Activated CD8-positive, alpha-beta memory T cell treated with anti-CD3 and anti-CD28 coated beads, Interleukin-2, amount 50 U/mL, for 1 hour (primary cell): ENCODE data around the gene PROS1.
"Not testable (repeated sequence)": the region's sequence is repeated elsewhere in the genome, so short reads cannot be mapped to it uniquely, and the experiment has no call there.

Source experiments
- DNase-seq: peaks from one replicate; pipeline ENCODE4 v3.0.0-alpha.2; 2020; ENCODE audit errors: extremely low read depth

The PROS1 gene

DNA sequence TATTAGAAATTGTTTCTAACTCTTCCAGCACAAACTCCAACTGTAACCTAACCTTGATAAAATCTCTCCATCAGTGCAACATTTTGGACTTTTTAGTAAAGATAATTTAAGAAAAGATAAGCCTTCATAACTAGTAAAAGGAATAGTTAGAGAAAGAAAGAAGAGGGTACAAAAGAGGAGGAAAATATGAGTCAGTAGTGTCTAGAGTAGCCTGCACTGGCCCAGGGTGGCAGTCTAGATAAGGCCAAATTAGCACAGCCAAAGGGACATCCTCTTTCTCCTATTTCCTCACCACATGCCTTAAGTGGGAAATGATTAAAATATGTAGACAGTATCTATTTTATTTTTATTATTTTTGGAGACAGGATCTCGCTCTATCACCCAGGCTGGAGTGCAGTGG, 3.7 kb downstream of the PROS1 start:
- DNase-seq: no peak

DNA sequence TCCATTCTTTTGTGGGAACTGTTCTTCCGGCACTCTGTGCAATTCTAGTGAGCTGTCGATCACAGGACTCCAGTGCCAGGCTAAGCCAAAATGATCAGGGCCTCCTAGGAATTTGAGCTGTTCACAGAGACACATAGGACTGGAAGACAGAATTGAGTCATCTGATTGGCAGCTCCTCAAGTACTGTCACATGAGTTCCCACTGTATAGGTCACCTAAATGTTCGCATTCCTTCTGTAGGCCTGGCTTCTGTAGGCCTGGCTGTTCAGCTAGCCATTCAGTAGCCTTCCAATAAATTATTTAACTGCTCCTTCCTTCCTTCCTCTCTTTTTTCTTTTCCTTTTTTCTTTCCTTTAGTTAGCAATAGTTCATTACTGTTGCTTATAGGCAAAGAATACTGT, 4.3 kb downstream of the PROS1 start:
- no peak for DNase-seq

DNA sequence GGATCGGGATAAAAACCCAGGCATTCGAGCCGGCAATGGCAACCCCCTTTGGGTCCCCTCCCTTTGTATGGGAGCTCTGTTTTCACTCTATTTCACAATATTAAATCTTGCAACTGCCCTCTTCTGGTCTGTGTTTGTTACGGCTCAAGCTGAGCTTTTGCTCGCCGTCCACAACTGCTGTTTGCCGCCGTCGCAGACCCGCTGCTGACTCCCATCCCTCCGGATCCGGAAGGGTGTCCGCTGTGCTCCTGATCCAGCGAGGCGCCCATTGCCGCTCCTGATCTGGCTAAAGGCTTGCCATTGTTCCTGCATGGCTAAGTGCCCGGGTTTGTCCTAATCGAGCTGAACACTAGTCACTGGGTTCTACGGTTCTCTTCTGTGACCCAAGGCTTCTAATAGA, 8.6 kb downstream of the PROS1 start:
- not testable (repeated sequence) for DNase-seq

DNA sequence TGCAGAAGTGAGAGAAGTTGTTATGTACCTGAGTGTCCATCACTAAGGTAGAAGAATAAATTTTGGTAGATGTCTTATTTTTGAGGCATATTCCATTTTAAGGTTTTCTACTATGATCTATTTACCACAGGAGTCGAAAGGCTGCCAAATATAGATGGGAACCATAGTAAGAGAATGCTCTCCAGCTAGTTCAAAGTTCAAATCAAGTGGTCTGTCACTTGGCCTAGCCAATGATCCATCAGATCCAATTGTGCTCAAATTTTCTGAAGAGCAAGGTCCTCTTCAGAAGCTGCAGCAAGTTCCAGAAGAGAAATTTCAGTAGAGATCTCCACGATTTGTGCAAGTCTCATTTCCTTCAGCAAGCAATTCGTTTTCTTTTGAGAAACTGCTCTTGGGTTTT, 10.9 kb downstream of the PROS1 start:
- no peak for DNase-seq

DNA sequence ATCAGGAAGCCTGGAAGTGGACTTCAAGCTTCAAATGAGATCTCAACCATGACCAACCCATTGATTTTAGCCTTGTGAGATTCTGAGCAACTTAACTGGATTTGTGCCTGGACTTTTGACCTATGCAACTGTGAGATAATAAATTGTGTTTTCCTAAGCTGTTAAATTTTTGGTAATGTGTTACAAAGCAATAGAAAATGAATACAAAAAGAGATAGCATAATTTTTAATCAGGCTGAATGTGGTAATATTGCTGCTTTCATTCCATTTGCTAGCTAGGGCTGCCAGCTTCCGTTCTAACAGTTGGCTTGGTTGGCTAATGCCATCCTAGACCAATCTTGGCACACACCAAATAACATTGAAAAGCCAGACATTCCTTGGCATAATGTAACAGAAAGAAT, 12.2 kb downstream of the PROS1 start:
- no peak for DNase-seq

DNA sequence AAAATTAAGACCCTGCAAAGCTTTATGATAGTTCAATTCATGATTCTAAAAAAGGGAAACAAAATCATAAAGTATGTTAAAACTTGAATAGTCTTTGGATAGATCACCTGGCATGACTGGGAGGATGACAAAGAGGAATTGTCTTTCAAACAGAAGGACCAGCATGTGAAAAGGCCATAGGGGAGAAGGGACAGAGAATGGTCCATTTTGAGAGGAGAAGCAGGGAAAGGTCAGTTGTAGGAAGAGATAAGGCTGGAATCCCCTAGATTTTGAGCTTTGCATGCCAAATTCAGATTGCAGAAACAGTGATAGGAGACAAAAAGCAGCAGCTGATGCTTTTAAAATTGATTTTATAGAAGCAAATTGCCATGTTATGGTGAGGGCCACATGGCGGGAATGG, 12.7 kb downstream of the PROS1 start:
- no peak for DNase-seq

DNA sequence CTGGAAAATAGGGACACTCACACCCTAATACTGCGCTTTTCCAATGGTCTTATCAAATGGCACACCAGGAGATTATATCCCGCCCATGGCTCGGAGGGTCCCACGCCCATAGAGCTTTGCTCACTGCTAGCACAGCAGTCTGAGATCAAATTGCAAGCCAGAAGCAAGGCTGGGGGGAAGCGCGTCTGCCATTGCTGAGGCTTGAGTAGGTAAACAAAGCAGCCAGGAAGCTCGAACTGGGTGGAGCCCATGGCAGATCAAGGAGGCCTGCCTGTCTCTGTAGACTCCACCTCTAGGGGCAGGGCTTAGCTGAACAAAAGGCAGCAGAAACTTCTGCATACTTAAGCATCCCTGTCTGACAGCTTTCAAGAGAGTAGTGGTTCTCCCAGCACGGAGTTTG, 23.7 kb downstream of the PROS1 start:
- not testable (repeated sequence) for DNase-seq

DNA sequence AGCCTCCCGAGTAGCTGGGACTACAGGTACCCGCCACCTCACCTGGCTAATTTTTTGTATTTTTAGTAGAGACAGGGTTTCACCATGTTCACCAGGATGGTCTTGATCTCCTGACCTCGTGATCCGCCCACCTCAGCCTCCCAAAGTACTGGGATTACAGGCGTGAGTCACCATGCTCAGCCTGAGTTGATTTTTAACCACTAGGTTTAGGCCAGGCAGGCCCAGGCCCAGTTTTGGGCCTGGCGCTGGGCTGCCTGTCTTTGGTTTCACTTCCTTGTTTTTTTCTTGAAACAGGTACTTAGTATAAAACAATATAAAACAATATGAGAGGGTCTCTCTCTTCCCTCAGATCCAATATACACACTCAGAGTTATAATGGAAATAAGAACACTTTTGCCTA, 36.2 kb downstream of the PROS1 start:
- DNase-seq: not testable (repeated sequence)

DNA sequence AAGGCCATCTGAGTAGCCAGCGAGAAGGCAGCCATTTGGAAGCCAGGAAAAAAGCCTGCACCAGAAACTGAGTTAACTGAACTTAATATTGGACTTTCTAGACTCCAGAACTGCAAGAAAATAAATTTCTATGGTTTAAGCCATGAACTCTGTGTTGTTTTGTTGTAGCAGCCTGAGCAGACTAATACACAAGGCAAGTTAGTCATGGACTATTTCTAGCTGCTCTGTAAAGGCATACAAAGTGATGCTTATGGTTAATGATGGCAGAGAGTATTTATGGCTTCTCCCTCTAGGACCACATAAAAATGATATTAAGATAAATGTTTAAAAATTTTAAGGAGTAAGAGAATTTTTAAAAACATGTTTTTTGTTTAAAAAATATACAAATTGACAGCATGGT, 37.1 kb downstream of the PROS1 start:
- no peak for DNase-seq

DNA sequence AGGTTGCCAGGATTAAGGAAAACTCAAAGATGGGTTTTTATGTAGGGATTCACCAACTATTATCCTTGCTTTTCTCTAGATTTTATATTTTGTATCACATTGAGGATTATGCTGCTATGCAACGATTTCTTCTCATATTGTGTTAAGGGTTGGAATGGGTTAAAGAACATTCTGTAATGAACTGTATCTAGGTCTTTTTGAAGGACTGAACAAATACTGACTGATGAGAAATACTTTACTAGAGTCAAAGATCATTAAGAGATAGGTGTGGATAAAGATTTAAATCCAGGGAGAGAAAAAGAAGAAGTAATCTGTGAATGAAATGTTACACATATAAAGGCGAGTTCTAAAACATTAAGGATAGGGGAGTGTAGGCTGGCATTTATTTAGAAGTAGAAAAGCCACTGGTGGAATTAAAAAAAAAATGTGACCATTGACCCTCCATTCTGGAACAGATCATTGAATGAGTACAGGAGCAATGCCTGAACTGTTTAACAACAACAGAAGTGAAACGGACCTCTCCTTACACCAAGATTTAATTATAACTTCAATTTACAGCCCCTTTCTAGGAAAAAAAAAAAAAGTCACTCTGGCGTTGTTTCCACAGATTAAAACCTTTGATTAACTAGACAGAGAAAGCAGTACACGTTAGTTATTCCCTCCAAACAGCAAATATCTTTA, 39.2 kb downstream of the PROS1 start:
- DNase-seq: no peak

DNA sequence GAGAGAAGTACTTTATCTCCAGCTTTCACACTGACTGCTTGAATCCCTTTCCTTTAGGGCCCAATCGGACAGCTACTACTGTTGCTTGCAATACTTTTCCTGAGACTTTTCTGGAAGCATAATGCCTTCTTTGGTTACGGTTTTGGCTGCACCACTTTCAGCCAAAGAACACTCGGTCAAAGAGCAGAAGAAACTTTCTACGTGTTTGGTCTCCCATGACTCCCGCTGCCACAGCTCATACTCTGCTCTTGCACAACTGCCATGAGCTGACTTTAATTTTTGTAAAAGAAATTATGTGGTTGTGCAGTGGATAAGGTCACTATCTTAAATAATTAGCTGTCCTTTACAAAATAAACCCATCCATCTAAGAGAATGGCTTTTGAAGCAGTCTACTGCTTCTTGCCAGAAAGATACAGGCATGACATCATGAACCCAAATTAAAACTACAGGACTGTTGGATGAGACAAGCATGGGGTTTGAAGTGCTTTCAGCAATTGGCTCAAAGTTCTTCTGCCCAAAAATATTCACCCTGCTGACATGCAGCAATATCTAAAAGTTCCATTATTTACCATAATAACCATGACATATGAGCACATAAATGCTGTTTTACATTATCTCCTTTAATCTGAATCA, 42.0 kb downstream of the PROS1 start:
- no peak for DNase-seq

DNA sequence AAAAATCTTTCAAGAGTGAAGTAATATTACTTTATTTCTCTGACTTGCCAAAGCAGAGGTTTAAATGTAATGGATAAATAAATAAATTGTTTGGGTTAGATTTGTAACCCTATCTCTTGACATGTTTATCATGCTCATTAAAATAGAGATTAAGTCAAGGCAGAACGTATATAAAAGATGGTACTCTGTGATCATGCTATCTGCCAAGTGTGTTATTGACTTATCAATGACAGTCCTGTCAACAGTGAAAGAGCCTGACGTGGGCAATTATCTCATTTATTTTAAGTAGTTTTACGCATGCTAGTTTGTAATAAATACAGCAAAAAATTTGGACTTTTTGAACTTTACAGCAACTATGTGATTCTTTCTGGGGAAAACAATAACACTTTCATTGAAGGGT, 43.7 kb downstream of the PROS1 start:
- no peak for DNase-seq

DNA sequence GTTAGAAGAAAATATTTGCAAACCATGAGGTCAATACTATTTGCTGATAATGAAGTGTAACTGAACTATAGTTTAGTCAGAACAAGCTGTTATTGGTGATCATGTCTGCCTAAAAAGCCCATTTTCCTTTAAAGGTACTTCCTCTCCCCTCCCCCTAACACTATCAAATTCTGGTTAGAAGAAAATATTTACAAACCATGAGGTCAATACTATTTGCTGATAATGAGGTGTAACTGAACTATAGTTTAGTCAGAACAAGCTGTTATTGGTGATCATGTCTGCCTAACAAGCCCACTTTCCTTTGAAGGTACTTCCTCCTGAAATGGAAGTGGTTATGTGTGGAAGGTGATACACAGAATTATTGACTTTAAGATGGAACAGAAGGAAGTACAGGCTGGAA, 46.9 kb downstream of the PROS1 start:
- no peak for DNase-seq

DNA sequence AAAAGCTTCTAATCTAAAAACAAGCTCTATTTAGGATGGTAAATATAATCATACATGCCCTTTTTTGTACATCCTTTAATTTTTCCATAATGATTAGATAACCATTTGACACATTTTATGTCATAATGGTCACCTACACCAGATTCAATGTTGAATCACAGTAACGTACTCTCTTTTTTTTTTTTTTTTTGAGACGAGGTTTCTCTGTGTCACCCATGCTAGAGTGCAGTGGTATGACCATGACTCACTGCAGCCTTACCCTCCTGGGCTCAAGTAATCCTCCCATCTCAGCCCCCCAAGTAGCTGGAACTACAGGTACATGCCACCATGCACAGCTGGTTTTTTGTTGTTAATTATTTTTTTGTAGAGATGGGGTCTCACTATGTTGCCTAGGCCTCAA, 49.2 kb downstream of the PROS1 start:
- no peak for DNase-seq

DNA sequence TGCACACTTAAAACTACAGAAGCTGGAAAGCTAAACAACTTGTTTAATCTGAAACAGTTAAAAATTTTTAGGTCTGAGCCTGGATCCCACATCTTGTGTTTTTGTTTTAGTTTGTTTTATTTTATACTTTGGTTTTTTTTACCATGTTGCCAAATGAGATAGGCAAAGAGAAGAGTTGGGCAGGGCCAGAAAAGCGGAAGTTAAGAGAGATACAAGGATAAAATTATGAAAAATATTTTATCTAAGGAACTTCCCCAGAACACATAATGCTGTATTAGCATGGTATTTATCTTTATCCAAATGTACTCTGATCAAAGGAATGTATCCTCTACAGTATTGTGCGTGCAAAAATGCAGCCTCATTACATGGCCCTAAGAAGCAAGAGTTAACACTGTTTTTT, 50.7 kb downstream of the PROS1 start:
- DNase-seq: no peak

DNA sequence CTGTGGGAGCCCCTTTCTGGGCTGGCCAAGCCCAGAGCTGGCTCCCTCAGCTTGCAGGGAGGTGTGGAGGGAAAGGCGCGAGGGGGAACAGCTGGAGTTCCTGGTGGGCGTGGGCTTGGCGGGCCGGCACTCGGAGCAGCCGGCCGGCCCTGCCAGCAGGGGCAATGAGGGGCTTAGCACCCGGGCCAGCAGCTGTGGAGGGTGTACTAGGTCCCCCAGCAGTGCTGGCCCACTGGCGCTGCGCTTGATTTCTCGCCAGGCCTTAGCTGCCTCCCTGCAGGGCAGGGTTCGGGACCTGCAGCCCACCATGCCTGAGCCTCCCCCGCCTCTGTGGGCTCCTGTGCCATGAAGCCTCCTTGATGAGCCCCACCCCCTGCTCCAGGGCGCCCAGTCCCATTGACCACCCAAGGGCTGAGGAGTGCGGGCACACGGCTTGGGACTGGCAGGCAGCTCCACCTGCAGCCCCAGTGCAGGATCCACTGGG, 56.1 kb downstream of the PROS1 start:
- not testable (repeated sequence) for DNase-seq

DNA sequence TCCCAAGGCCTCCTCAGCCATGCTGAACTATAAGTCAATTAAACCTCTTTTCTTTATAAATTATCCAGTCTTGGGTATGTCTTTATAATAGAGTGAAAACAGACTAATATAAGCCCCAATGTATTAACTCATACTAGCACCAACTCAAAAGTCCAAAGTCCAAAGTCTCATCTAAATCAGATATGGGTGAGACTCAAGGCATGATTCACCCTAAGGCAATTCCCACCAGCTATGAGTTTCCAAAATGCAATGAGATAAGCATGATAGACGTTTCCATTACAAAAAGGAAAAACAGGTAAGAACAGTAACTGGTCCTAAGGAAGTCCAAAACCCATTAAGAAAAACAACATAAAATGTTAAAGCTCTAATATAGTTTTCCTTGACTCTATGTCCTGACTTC, 60.1 kb downstream of the PROS1 start:
- DNase-seq: not testable (repeated sequence)

DNA sequence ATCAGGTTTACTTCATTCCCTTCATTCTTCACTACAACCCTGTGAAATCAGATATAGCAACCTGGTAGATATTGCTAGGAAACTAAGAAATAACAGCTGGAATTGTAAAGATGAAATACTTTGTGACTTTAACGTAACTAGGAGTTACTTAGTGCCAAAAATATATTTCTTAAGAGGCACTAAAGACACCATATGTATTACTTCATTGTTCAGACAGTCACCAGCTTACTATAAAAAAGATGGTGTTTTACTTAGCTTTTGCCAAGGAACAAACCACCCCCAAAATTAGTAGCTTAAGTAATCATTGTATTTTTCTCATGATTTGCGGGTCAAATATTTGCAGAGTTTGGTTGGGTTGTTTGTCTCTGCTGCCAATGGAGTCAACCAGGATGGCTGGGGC, 62.5 kb downstream of the PROS1 start:
- no peak for DNase-seq

DNA sequence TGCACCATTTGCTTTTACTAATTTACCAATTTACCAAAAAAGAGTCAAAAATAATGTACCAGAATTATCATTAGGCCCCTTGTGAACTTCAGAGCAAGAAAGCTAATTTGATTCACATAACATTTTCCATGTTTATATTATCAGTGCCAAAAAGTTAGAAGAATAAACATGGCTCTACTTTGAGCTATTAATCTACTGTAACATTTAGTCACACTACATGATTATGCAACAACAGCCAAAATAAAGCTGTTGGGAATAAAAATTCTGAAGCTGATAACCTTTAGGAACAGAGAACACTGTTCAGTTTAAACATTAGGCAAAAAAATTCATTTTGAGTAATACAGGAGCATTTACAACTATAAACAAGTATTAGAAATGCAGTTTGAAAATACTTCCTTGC, 63.6 kb downstream of the PROS1 start:
- no peak for DNase-seq

DNA sequence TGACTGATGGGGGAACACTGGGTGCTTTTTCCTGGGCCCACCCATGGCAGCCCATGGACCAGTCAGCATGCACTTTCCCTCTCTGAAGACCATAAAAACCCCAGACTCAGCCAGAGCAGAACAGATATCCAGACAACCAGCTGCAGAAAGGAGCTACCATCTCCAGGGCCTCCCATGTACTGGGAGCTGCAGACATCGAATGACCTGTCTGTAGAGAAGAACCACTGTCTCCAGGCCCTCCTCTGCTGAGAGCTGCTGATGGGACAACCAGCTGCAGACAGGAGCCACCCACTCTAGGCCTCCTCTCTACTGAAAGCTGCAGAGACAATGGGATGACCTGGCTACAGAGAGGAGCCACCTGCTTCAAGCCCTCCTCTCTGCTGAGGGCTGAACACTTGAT, 66.6 kb downstream of the PROS1 start:
- no peak for DNase-seq

DNA sequence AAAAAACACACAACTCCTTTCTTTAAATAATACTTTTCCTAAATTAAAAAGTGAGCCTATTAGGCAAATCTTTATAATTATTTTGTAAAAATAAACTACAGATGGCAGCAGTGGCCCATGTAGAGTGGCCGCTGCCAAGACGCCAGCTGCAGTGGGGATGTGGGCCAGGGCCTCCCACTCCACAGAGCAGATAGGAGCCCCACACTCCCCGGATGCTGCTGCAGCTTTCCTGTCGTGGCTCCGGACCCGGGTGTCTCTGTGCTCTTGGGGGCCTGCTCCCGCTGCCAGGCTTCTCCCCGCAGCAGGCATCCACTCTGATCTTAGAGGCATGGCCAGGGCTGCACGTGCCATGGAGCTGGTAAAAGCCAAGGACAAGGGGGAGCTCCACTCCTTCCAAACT, 67.5 kb downstream of the PROS1 start:
- no peak for DNase-seq

DNA sequence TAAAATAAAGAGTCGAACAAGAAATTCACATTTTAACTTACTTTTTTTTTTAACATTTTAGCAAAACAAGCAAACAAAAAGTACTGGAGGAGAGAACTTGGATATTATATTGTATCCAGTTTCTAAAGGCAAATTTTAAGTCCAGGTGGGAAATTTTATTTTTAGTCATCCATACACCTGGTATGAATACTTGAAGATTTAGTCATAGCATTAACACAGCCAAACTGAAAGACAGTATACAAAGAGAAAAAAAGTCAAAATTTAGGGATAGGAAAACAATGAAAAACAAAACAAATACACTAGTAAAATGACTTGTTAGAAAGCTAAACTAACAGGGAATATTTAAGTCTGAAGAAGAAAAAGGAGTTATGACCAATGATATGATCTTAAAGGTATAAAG, 69.1 kb downstream of the PROS1 start:
- DNase-seq: no peak

DNA sequence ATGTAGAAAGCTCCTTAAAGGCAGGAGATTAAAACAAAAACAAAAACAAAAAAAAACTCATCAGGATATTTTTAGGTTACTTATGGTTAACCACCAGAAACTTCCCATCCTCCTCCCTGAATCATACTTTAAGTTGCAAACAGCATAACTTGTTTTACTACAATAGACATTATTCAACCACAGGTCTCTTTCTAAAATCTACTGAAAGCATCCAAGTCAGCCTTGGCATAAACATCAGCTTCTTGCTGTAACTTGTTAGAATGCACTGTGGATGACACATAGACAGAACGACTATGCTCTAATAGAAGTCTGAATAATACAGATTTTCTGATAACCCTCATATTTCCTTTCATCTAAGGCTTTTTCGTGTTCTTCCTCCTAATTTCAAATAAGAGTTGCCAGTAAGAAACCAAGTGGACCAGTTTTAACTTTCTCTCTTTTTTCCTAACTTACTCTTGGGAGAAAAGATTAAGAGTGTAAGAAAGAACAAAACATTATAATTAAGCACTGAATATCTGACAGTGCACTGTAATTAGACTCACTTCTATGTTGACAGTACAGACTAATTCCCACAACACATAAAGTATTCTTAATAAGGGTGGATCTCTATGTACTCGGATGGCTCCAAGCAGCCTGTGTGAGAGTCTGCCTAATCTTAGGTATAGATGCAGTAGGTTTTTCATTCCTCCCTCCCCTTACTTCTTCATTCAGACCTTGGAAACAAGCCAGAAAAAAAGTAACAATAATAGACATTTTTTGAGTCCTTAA, 95.3 kb downstream of the PROS1 start:
- DNase-seq: not testable (repeated sequence)
